HCT116 (cell line): ENCODE measurements around the gene ATP11B.

Experiments
- CTCF ChIP-seq, 3 experiments: fragments of 200-600 bp in 1 of 3; sonication (generic) in 1 of 3; IDR thresholded peaks in 2 of 3; conservative IDR thresholded peaks in 1 of 3; 2 replicates each; pipeline ENCODE4 v1.5.1; 2012 to 2017; ENCODE audit warnings: low read depth in 2 of 3, low read length in 2 of 3, antibody characterized with exemption in 1 of 3, borderline replicate concordance in 1 of 3, control low read depth in 1 of 3, mild to moderate bottlenecking in 1 of 3, mixed read lengths in 1 of 3, mixed run types in 1 of 3, moderate library complexity in 1 of 3; ENCODE audit not compliant: insufficient read depth in 1 of 3
- ELF1 ChIP-seq: IDR thresholded peaks from 2 replicates; pipeline ENCODE4 v1.6.1; 2012; ENCODE audit warnings: low read depth, borderline replicate concordance
- EZH2 ChIP-seq: fragments of 200-600 bp; sonication (generic); IDR thresholded peaks from 2 replicates; pipeline ENCODE4 v1.6.1; 2017; ENCODE audit warnings: antibody characterized with exemption, mixed run types
- JUND ChIP-seq: IDR thresholded peaks from 2 replicates; pipeline ENCODE4 v1.6.1; 2012
- POLR2A ChIP-seq: IDR thresholded peaks from 2 replicates; pipeline ENCODE4 v1.7.0; 2011; ENCODE audit warnings: borderline replicate concordance; ENCODE audit not compliant: insufficient read depth, insufficient read length; ENCODE audit errors: extremely low read depth
- POLR2AphosphoS5 ChIP-seq: IDR thresholded peaks from 2 replicates; pipeline ENCODE4 v1.6.1; 2011; ENCODE audit warnings: mild to moderate bottlenecking, low read depth, low read length, moderate library complexity
- SP1 ChIP-seq: IDR thresholded peaks from 2 replicates; pipeline ENCODE4 v1.6.1; 2012; ENCODE audit warnings: low read depth

DNA sequence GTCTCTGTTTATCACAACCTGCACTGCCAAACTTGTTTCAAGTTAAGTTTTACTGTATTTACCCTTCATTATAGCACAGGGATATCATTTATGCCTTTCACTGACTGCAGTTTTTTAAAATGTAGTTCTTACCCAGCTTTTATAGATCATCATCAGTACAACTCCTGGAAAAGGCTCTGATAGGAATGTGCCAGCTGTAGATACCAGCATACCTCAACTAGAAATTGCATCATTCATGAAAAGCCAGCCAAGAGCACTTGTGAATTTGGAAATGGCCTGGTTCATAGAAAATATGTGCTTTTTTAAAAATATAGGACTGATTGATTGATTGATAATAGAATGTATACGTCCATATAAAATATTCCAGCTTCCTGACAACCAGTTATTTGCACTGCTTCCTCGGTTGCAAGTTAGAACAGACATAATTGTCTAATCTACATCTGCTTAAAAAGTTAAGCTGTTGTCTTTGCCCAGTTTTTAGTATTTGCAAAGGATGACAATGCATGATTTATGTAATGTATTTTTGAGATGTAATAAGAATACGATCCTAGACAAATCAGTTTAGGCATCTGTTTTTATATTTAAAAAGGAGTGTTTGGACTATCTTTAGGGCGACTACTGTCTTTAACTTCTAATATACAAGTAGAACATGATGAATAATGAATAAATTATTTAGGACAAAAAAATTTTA, 128.5 kb downstream of the ATP11B start:
- TF ChIP-seq EZH2 (no peak), CTCF (IDR thresholded peaks at IDR 0.05 in 2 of 3, conservative IDR thresholded peaks at IDR 0.05 in 1 of 3; ENCODE audit: borderline replicate concordance in 1 of 3, insufficient read depth in 1 of 3, low read depth in 2 of 3, low read length in 2 of 3) (no peak), POLR2AphosphoS5 (no peak), ELF1 (no peak), SP1 (no peak), JUND (no peak), POLR2A (no peak)
